Midbrain (tissue), 1 donor: Measurements from ENCODE around the gene NCKAP5L.
"Not testable (repeated sequence)": the region's sequence is repeated elsewhere in the genome, so short reads cannot be mapped to it uniquely, and the experiment has no call there.

ENCODE experiments used
- DNase-seq: peaks from one replicate; lab custom pipeline; 2025; lab: John Stamatoyannopoulos, UW

Gene NCKAP5L

DNA sequence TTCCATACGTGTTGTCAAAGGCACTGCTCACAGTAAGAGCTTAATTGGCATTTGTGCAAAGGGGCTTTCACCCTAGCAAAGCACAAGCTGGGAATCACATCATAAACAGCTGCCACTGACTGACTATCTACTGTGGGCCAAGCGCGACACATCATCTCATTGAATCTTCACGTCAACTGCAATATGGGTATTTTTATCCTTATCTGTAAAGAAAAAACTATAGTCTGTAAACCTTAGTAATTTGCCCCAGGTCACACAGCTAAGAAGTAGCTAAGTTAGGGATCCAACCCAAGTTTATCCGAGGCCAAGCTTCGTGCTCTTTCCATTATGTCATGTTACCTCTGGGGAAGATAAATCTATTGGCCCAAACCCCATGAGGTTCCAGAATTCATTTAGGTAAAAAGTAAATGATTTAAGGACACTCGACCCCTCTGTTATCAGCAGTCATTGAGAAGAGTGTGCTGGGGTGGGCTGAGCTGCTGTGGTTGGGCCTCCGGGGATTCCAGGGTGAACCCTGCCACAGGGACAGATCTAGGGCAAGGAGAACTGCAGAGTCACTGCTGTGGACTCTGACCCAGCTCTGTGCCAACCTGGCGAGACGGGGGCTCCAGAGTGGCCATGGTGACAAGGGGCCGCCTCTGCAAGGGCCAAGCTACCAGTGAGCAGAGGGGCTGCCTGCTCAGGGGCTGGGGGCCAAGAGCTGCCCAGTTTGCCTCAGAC is 27.6 kb downstream of the NCKAP5L start:
- no peak for DNase-seq

GRCh38 chr12:49798934-49799333 is 29.3 kb downstream of the NCKAP5L start:
- no peak for DNase-seq

DNA sequence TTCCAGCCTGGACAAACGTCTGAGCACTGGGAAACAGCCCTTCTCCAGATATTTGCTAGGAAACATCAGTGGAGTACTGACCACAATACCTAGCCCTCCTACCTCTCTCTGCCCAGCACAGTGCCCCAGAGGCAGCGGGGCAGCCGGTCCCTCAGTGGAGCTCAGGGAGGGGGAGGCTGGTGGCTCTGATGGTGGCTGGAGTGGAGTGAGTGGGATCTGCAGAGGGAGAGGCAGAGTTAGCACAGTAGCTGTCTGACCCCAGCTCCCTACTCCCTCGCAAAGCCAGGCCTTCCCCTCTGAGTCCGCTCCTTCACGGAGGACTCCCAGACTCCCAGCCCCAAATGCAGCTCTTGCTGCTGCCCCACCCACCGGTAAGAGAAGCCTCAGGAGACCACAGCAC is 30.0 kb downstream of the NCKAP5L start:
- DNase-seq: no peak

DNA sequence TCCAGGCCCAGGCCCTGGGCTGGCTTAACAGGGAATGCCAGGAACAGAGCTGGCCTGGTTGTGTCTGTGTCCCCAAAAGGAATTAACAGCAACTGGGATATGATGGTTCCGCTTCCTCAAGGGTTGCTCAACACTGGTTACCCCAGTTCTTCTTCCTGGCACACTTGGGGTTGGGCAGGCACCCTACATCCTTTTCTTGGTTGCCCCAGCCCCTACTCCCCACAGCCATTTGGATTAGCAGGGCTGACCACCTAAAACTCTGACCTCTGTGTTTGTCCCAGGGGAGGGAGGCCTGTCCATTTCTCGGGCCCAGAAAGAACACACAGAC is 30.8 kb downstream of the NCKAP5L start:
- no peak for DNase-seq

DNA sequence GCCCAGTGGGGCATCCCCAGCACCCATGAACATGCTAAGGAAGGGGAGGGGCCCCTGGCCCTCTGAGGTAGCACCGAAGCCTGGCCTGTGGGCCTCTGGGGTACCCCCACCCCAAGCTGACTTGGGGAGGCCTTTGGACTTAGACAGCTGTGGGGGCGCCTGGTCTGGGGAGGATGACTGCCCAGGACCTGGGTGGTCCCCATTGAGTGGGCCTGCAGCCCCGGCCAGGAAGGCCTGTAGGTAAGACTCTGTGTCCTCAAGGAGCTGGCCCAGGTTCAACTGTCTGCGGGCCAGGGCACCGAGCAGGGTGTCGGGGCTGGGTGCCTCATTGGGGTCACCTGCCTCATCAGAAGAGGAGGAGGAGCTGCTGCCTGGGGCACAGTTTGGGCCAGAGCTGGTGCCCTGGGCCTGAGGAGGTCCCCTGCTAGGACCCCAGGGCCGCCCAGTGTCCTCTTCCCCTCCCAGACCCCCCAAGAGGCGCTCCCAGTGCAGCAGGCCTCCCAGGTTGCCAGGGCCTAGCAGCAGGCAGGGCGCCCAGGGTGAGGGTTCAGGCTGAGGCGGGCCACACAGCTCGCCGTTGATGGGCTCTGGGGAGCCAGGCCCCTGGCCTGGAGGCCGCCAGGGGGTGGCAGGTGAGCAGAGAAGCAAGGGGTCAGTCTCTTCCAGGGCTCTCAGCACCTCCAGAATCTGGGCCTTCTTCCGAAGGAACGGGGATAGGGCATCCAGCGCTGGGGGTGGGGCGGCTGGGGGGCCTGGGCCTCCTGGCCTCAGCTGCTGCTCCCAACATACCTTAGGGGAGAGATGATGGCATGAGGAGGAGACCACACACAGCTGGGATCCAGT is 31.4 kb downstream of the NCKAP5L start:
- no peak for DNase-seq

GRCh38 chr12:49796155-49796554 is 32.1 kb downstream of the NCKAP5L start:
- DNase-seq: no peak

GRCh38 chr12:49795654-49796105 is 32.5 kb downstream of the NCKAP5L start:
- no peak for DNase-seq

DNA sequence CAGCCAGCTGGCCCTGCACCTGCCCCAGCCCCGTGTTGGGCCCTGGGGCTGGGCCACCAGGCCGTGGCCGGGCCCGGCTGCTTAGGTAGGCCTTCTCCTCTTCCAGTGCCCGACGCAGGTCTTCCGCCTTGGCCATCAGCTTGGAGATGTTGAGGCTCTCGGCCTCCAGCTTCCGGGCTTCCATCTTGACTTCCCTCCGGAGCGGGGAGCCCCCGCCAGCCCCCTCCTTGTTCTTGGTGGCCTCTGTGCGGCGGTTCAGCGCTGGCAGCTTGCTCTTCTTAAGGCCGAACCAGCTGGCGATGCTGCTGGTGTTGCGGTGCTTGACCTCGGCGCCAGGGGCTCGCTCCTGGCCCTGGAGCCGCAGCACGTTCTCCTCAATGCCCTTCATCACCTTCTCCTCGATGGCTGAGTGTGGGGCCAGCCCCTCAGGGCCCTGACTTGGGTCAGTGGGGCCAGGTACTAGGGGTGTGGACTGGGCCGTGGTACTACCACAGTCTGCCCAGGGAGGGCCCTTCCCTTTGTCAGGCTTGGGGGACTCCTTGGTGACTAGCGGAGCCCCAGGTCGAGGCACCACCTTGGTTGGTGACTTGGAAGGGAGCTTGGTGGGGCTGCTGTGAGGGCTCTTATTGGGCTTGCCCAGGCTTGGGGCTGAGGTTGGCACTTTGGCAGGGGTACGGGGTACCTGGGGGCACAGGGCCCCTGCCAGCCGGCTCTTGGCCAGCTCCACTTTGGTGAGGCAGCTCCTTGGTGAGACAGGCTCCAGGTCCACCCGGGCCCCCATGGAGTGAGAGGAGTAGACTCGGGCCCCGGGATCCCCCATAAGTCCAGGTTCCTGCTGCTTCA is 33.2 kb downstream of the NCKAP5L start:
- DNase-seq: no peak

GRCh38 chr12:49794021-49794420 is 34.2 kb downstream of the NCKAP5L start:
- no peak for DNase-seq

DNA sequence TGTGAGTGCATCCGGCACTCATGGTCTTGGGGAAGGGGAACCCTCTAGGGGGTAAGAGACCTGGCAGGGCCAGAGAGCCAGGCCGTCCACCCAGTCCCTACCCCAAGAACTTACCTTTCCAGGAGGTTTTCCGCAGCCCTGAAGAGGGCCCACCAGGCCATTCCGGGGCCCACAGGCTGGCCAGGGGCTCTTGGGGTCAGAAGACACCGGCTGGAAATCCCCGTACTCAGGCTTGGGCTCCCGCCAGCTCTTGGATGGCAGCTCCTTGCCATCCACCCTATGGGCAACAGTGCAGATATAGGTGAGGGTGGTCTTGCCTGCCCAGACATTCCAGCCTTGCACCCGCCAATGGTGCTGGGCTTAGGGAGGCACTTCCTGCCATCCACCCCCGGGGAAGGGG is 34.6 kb downstream of the NCKAP5L start:
- DNase-seq: no peak

- DNase-seq: no peak
These were observed 35.1 kb downstream of the NCKAP5L start for GRCh38 chr12:49792976-49793580.

GRCh38 chr12:49792181-49792970 is 35.8 kb downstream of the NCKAP5L start:
- no peak for DNase-seq

- no peak for DNase-seq
These were observed 36.5 kb downstream of the NCKAP5L start for GRCh38 chr12:49791700-49792099.

DNA sequence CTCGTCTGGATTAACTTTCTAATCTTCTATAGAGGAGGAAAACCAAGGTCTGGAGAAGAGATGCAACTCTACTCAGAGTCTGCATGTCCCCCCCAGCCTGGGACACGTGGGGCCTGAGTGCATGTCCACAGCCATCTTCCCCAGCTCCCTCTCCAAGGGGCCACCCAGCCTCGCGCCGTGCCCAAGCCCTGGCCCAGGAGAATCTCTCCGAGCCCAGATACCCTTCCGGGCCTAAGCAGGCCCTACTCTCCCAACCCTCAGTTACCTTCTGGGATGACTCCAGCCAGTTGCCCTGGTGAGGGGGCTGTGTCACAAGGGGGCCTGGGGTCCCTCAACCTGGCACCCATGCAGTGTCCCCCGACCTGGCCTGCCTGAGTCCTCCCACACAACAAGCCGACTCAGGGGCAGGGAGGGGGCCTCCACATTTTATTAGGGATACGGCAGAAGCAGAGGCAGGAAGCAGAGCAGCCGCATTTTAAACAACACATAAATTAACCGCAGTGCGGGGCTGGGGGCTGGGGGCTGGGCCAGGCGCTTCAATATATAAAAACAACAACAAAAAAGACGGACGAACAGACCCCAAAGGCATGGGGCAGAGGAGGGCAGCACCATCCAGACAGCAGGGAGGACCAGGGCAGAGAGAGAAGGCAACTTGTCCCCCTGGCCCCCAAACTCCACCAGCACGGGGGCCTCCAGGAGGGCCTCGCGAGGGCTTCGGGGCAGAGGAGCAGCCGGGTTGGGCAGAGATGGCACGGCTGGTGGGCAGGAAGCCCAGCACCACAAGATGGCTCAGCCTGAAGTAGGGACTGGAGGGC is 37.3 kb downstream of the NCKAP5L start:
- DNase-seq: no peak

GRCh38 chr12:49789992-49790391 is 38.2 kb downstream of the NCKAP5L start:
- DNase-seq: no peak

DNA sequence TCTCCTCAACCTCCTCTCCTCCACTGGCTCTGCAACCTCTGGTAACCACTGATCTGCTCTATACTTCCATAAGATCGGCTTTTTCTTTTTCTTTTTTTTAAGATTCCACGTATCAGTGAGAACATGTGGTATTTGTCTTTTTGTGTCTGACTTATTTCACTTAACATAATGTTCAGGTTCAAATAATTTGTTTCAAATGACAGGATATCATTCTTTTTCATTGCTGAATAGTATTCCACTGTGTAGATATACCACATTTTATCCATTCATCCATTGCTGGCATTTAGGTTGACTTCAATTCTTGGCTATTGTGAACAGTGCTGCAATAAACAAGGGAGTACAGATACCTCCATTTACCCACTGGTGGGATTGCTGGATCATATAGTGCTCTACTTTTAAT is 40.5 kb downstream of the NCKAP5L start:
- DNase-seq: no peak

GRCh38 chr12:49784756-49785409 is 43.3 kb downstream of the NCKAP5L start:
- DNase-seq: no peak

- no peak for DNase-seq
These were observed 44.1 kb downstream of the NCKAP5L start for GRCh38 chr12:49783917-49784676.

GRCh38 chr12:49780914-49781313 is 47.3 kb downstream of the NCKAP5L start:
- DNase-seq: not testable (repeated sequence)
